Heart left ventricle (tissue), 16 donors: ENCODE data around the gene PON1. TPM values are rescaled to one million over a fixed set of nuclear protein-coding genes. Genes with fewer than 3 reads are reported as not detected.

Experiments used
- ATAC-seq, 4 donors: fragments of 200-7000 bp; cut with Tn5 transposase; one replicate each; pipeline ENCODE4 v1.9.1; 2020 to 2022; ENCODE audit warnings: moderate library complexity in 4 of 4, mild to moderate bottlenecking in 3 of 4, moderate number of reproducible peaks in 1 of 4
- DNase-seq, 5 donors: peaks; one replicate each; pipeline ENCODE4 v3.0.0-alpha.2; 2020
- H3K27ac ChIP-seq, 12 donors: fragments of 200-600 bp; sonication (generic) in 4 of 12; one replicate each; pipeline versions ENCODE4 v1.5.0 to v1.8.0; 2016 to 2022; ENCODE audit warnings: mild to moderate bottlenecking in 2 of 12
- H3K27me3 ChIP-seq, 9 donors: fragments of 200-600 bp; sonication (generic) in 2 of 9; one replicate each; pipeline versions ENCODE4 v1.5.1 to v1.8.0; 2016 to 2022; ENCODE audit warnings: mild to moderate bottlenecking in 3 of 9
- H3K36me3 ChIP-seq, 9 donors: fragments of 200-600 bp; sonication (generic) in 2 of 9; one replicate each; pipeline versions ENCODE4 v1.5.0 to v1.8.0; 2018 to 2022; ENCODE audit warnings: mild to moderate bottlenecking in 2 of 9
- H3K4me1 ChIP-seq, 12 donors: fragments of 200-600 bp; sonication (generic) in 4 of 12; one replicate each; pipeline versions ENCODE4 v1.5.0 to v1.8.0; 2016 to 2022; ENCODE audit warnings: mild to moderate bottlenecking in 3 of 12
- H3K4me3 ChIP-seq, 12 donors: fragments of 200-600 bp; sonication (generic) in 4 of 12; one replicate each; pipeline versions ENCODE4 v1.5.0 to v1.8.0; 2017 to 2022; ENCODE audit warnings: mild to moderate bottlenecking in 9 of 12, moderate library complexity in 4 of 12
- H3K9me3 ChIP-seq, 12 donors: fragments of 200-600 bp; sonication (generic) in 4 of 12; one replicate each; pipeline versions ENCODE4 v1.5.0 to v1.8.0; 2016 to 2022; ENCODE audit warnings: mild to moderate bottlenecking in 1 of 12
- CTCF ChIP-seq, 12 donors: fragments of 200-600 bp; sonication (generic) in 4 of 12; IDR thresholded peaks; one replicate each; pipeline versions ENCODE4 v1.5.0 to v1.8.0; 2018 to 2022; ENCODE audit warnings: antibody characterized with exemption in 12 of 12, mild to moderate bottlenecking in 5 of 12
- POLR2A ChIP-seq, 2 donors: fragments of 450-650 bp; IDR thresholded peaks; one replicate each; pipeline ENCODE4 v1.6.1; 2017; ENCODE audit warnings: antibody characterized with exemption in 2 of 2, mild to moderate bottlenecking in 2 of 2, moderate library complexity in 2 of 2
- WGBS, 4 donors: extraction: QIAGEN DNeasy Blood & Tissue Kit in 2 of 4; methylation state at CpG; one replicate each; pipeline versions ENCODE4 v1.1.5 to v1.1.7; 2013 to 2018; 5-methylcytosine and 5-hydroxymethylcytosine counted together
- intact Hi-C, 10 donors: fragments of 100-400 bp; cut with DNase I; formaldehyde crosslinking; loops; one replicate each; pipeline versions ENCODE4 v1.11.1 to v1.14.2; 2022
- polyA plus RNA-seq, 2 donors: library from polyadenylated mRNA; stranded (reverse); fragments of 200-250 nt; gene quantifications; one replicate each; pipeline ENCODE4 v1.2.3, GENCODE V29; 2013
- total RNA-seq, 9 donors: library from RNA; depleted of rRNA in 2 of 9; stranded (reverse); fragments of >200 nt in 2 of 9; fragmentation: NEBNext Ultra II Directional in 3 of 9; extraction: Animal tissue kit (Norgen Biotek cat#: 25700) in 3 of 9; gene quantifications; one replicate each; pipeline versions ENCODE4 v1.1.0 to v1.2.4, GENCODE V29; 2016 to 2023
- donor health status: ischemic (EF 13 %, LVEDD 7.1; RV severe dilation, severe dysfunction).
- donor health status: healthy with polysubstance abuse.
- donor health status: DM: no; HTN: yes; CAD: no.
- donor health status: DM: no; HTN: no; CAD: no.
- donor health status: ischemic (EF 25% LVEDD 6.9; RV normal size, moderate dysfunction).
- donor health status: ischemic (EF 25% LVEDD 5.7; RV mildly dilated, moderate dysfunction).
- donor health status: healthy.
- donor health status: DM: yes; HTN: yes; CAD: no.
- donor health status: ischemic (EF 35%, LVEDD 5.7; RV mildly dilated, moderate dysfunction).
- donor health status: nonischemic (EF 11% LVEDD 7.7; RV severe dilation, severe dysfunction).
- donor health status: DM: yes; HTN: yes; CAD: no.
- donor health status: PGD.
- donor health status: ischemic (EF 29% LVEDD 5.4; RV normal size, mild dysfunction).
- donor health status: nonischemic (EF 23%, LVEDD 6.1; RV moderate dilation, normal function).

Gene PON1
- total and polyA plus RNA-seq, 11 donors = 0.07 to 0.39 (median 0.32) TPM; not detected in 8

GRCh38 chr7:95319570-95319969 lies 4.8 kb downstream of the PON1 start:
- H3K4me3 ChIP-seq = no peak overlapping the region
- no peaks in the 10 kb centered on the region for H3K36me3 ChIP-seq
- ATAC-seq (no peak), DNase-seq (no peak)
- no peaks in the 10 kb centered on the region for H3K9me3 ChIP-seq
- no peaks in the 10 kb centered on the region for H3K4me1 ChIP-seq
- H3K27me3 ChIP-seq = peaks cover 0 to 15% (median 5%) of the 10 kb centered on the region in 9 donors
- TF ChIP-seq POLR2A (IDR thresholded peaks at IDR 0.05) = no peak
- TF ChIP-seq CTCF (IDR thresholded peaks at IDR 0.05) = no peak
- H3K27ac ChIP-seq = no peak overlapping the region
- intact Hi-C loops = no loop called here
- WGBS, 4 donors = 93 to 97% (median 95%) methylated on average over 1 of the region's 1 CpG

DNA sequence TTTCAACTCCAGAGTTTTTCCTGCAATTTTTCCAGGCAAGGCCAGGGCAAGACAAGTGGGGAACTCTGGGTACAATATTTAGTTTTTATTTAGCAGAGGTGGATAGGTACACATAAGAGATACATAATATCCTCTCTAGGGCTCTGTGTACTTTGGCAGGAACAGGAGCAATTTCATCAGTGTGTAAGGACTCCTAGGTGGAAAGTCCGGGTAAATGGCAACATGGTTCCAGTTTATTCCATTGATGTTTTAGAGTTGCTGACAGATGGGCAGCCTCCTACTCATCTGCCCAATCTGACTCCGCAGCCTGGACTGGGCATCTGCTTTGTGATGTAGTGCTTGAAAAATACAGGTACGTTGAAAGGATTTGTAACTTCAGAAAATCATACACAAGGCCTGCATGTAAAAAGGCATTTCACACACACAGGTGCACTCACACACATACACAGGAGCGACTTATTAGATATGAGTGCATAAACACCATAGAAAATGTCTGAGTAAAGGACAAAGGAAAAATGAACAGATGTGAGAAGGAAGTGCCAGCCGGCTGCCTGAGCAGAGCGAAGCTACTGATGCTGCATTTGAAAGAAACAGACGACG lies 5.7 kb downstream of the PON1 start:
- Histone ChIP-seq H3K9me3 (no peaks in the 10 kb centered on the region), H3K27ac (no peak overlapping the region), H3K4me3 (no peak overlapping the region), H3K27me3 (peaks cover 0 to 7% (median 0%) of the 10 kb centered on the region in 9 donors), H3K36me3 (no peaks in the 10 kb centered on the region), H3K4me1 (no peaks in the 10 kb centered on the region)
- intact Hi-C loops = no loop called here
- DNase-seq (no peak), ATAC-seq (no peak)
- 88 to 89% (median 88%) methylated on average over 8 of the region's 8 CpGs for WGBS, 4 donors
- TF ChIP-seq CTCF (IDR thresholded peaks at IDR 0.05) = no peak
- no peak for TF ChIP-seq POLR2A (IDR thresholded peaks at IDR 0.05)

DNA sequence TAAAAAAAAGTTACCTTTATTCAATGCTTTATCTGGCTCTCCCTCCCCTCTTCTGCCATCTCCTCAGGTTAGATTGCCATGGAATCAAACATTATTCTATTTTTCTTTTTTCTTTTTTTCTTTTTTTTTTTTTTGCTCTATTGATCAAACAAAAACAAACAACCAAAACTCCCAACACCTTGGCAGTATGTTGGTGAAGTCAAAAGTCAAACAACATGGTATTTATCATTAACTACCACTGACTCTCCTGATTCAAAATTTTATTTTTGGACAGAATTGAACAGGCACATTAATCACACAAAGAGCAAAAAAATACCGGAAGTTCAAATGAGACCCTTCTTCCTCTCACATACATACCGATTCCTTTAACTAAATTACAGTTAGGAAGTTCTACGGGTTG lies 6.4 kb downstream of the PON1 start:
- H3K27me3 ChIP-seq = peaks cover 0 to 5% (median 0%) of the 10 kb centered on the region in 9 donors
- TF ChIP-seq CTCF (IDR thresholded peaks at IDR 0.05) (no peak), POLR2A (IDR thresholded peaks at IDR 0.05) (no peak)
- H3K36me3 ChIP-seq = no peaks in the 10 kb centered on the region
- no peaks in the 10 kb centered on the region for H3K4me1 ChIP-seq
- H3K27ac ChIP-seq = no peak overlapping the region
- no peak overlapping the region for H3K4me3 ChIP-seq
- DNase-seq (no peak), ATAC-seq (no peak)
- intact Hi-C loops = no loop called here
- no peaks in the 10 kb centered on the region for H3K9me3 ChIP-seq
- 60 to 77% (median 71%) methylated on average over 3 of the region's 3 CpGs for WGBS, 4 donors

- H3K4me3 ChIP-seq = no peak overlapping the region
- H3K36me3 ChIP-seq = no peaks in the 10 kb centered on the region
- no peaks in the 10 kb centered on the region for H3K9me3 ChIP-seq
- DNase-seq (no peak), ATAC-seq (no peak)
- intact Hi-C loops = no loop called here
- no peak overlapping the region for H3K27ac ChIP-seq
- no peaks in the 10 kb centered on the region for H3K4me1 ChIP-seq
- TF ChIP-seq CTCF (IDR thresholded peaks at IDR 0.05) (no peak), POLR2A (IDR thresholded peaks at IDR 0.05) (no peak)
- 22 to 38% (median 29%) methylated on average over 2 of the region's 2 CpGs for WGBS, 4 donors
- H3K27me3 ChIP-seq = peaks cover 0 to 1% (median 0%) of the 10 kb centered on the region in 9 donors
Observed at GRCh38 chr7:95317546-95317945, 6.8 kb downstream of the PON1 start.
